Measurements from ENCODE around the gene PHACTR2. TPM values are rescaled to one million over a fixed set of nuclear protein-coding genes. Genes with fewer than 3 reads are reported as not detected.

PHACTR2 gene
- total RNA-seq, 2 donors from 2014 or later, result 42.5 to 46.9 TPM

DNA sequence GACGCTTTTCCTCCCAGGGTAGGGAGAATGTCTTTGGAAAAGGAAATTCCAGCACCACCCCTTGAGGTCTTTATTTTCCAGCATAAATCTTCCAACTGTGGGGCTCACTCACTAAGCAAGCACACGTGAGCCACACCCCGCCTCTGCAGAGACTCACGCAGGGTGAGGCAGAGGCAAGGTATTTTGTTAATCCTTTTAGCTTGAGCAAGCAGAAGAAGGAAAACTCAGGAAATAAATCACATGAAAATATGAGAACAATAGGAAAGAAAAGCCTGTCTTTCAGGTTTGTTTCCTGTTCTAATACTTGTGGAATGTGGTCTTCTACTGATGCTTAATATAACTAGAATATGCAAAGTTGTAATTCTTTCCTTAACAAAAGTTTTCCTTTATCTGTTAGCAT lies 4.1 kb upstream of the PHACTR2 start:
- no peak overlapping the region for H3K27ac ChIP-seq
- H3K27me3 ChIP-seq, result no peaks in the 10 kb centered on the region
- H3K9ac ChIP-seq (ENCODE audit: low read depth in 2 of 2, low read length in 2 of 2), result no peak overlapping the region
- no peaks in the 10 kb centered on the region for H3K9me3 ChIP-seq
- DNase-seq, result peak; percentile 53
- H3K4me3 ChIP-seq, result no peak overlapping the region
- TF ChIP-seq, protein P1, sequence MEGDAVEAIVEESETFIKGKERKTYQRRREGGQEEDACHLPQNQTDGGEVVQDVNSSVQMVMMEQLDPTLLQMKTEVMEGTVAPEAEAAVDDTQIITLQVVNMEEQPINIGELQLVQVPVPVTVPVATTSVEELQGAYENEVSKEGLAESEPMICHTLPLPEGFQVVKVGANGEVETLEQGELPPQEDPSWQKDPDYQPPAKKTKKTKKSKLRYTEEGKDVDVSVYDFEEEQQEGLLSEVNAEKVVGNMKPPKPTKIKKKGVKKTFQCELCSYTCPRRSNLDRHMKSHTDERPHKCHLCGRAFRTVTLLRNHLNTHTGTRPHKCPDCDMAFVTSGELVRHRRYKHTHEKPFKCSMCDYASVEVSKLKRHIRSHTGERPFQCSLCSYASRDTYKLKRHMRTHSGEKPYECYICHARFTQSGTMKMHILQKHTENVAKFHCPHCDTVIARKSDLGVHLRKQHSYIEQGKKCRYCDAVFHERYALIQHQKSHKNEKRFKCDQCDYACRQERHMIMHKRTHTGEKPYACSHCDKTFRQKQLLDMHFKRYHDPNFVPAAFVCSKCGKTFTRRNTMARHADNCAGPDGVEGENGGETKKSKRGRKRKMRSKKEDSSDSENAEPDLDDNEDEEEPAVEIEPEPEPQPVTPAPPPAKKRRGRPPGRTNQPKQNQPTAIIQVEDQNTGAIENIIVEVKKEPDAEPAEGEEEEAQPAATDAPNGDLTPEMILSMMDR (IDR thresholded peaks at IDR 0.05), result no peak
- intact Hi-C loops (cut with DNase I), result no loop called here
- no peaks in the 10 kb centered on the region for H3K4me1 ChIP-seq
- no peaks in the 10 kb centered on the region for H3K36me3 ChIP-seq

DNA sequence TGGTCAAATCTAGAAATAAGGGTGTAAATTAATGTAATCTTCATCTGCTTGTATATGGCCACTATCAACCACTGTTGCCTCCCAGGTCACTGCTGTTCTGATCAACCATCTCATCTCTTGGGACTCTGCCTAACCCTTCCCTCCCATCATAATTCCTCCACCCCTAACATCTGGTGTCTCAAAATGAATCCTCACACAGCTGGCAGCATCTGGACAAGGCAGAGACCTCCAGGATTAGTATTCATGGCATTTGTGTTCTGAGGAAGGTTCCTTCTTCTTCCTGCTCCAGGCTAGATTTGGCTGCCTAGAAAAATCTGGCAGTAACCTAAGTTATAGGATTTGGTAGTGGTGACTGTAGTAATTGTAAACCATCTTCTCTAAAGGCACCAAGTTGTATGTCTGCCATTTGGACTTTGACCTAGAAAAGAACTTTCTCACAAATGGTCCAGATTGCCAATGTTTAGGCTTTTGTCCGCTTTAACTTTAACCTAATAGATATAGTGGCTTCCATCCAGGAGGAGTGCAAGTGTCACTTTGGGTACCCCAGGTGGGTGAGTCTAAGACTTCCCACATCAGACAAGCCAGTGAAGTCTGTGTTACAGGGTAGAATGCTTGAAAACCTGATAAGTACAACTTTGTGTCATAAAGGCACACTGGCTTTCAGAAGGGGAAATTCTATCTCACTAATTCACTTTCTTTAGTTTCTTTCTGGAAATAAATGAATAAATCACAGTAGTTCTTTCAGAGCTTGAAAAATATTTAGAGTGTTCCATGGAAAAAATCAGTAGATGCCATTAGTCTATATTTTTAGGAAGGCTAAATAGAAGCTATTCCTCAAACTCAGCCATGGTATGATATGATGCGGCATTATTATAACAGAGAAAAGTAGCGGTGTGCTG lies 3.0 kb upstream of the PHACTR2 start:
- no peak for DNase-seq
- H3K27me3 ChIP-seq, result no peaks in the 10 kb centered on the region
- no peaks in the 10 kb centered on the region for H3K9me3 ChIP-seq
- no peak overlapping the region for H3K27ac ChIP-seq
- intact Hi-C loops (cut with DNase I), result no loop called here
- H3K4me3 ChIP-seq, result no peak overlapping the region
- no peaks in the 10 kb centered on the region for H3K4me1 ChIP-seq
- TF ChIP-seq, protein P1 (IDR thresholded peaks at IDR 0.05), result no peak
- H3K9ac ChIP-seq (ENCODE audit: low read depth in 2 of 2, low read length in 2 of 2), result peak overlapping the region in 1 of 2 donors; percentile 26
- no peaks in the 10 kb centered on the region for H3K36me3 ChIP-seq

DNA sequence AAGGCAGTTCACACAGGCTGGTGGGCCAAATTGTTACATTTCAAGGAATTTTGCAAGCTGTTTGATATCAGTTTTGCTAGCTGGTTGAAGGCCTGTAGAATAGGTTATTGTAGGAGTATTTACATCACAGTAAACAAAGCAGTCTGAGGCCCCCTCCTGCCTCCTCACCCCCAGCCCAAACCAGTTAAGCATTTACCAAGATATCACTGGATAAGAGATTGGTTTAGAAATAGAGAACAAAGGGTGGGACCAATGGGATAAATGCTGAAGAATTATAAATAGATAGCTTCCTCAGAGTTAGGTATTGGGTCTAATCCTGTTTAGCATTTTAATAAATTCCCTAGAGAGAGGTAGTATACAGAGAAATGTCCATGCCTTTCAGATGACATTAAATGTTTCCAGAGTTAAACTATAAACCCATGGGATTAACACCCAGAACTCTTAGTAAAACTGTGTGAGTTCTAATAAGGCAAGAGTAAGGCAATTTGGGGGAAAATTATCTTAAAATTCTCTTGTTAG lies 2.3 kb upstream of the PHACTR2 start:
- Histone ChIP-seq H3K4me1 (no peaks in the 10 kb centered on the region), H3K9ac (ENCODE audit: low read depth in 2 of 2, low read length in 2 of 2) (no peak overlapping the region), H3K27me3 (no peaks in the 10 kb centered on the region), H3K9me3 (no peaks in the 10 kb centered on the region), H3K36me3 (no peaks in the 10 kb centered on the region), H3K4me3 (no peak overlapping the region), H3K27ac (no peak overlapping the region)
- intact Hi-C loops (cut with DNase I), result no loop called here
- TF ChIP-seq, protein P1 (IDR thresholded peaks at IDR 0.05), result no peak
- no peak for DNase-seq

DNA sequence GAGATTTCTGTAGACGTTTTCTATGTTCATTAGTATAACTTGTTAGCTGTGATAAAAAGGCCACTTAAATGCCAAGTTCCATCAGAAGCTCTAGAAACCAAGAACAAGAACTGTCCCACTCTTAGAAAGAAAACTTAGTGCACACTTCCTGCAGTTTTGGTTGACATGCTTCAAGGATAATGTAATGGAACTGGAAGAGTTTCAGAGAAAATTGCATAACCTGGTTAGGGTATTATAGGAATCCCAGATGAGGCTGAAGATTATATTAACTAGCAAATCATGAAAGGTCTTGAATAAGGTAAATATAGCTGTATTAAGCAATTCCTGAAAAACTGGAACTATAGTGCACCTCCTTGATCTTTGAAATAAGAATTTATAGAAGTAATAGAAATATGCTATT lies 1.8 kb upstream of the PHACTR2 start:
- intact Hi-C loops (cut with DNase I), result no loop called here
- Histone ChIP-seq H3K27me3 (no peaks in the 10 kb centered on the region), H3K4me1 (no peaks in the 10 kb centered on the region), H3K27ac (no peak overlapping the region), H3K9ac (ENCODE audit: low read depth in 2 of 2, low read length in 2 of 2) (no peak overlapping the region), H3K9me3 (no peaks in the 10 kb centered on the region), H3K36me3 (no peaks in the 10 kb centered on the region), H3K4me3 (no peak overlapping the region)
- no peak for DNase-seq
- TF ChIP-seq, protein P1 (IDR thresholded peaks at IDR 0.05), result no peak

DNA sequence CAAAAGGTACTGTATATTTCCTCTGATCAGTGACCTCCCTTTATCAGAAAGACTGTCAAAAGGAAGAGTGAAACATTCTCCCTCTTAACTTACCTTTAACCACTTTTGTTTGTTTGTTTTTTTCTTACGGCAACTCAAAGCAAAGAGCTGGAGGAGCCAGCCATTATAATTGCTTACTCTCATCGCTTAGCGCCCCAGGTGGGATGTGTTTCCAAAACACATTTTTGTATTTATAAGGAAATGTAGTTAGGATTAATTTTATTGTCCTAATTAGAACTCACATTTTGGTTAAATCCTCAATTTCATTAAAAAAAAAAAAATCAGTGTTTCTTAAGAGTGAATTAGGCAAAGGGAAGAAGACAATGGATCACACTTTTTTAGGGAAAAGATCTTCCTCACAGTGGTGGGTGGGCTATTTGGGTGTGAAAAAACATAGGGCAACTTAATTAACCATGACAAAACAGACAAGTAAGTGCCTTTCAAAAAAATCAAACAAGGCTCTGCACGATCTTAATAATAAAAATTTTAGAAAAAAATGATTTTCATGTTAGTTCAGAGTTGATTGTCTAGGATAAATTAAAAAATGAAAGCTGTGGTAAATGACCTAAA lies 1.2 kb upstream of the PHACTR2 start:
- H3K4me1 ChIP-seq, result no peaks in the 10 kb centered on the region
- no peak overlapping the region for H3K4me3 ChIP-seq
- H3K9me3 ChIP-seq, result no peaks in the 10 kb centered on the region
- no peaks in the 10 kb centered on the region for H3K27me3 ChIP-seq
- no peak overlapping the region for H3K27ac ChIP-seq
- TF ChIP-seq, protein P1 (IDR thresholded peaks at IDR 0.05), result no peak
- H3K9ac ChIP-seq (ENCODE audit: low read depth in 2 of 2, low read length in 2 of 2), result no peak overlapping the region
- no peaks in the 10 kb centered on the region for H3K36me3 ChIP-seq
- intact Hi-C loops (cut with DNase I), result no loop called here
- no peak for DNase-seq
